Activated T-cell treated with anti-CD3 and anti-CD28 coated beads, Interleukin-2, amount 50 U/mL, for 72 hours (primary cell): ENCODE data around the gene KLHL5. TPM values are rescaled to one million over a fixed set of nuclear protein-coding genes. Genes with fewer than 3 reads are reported as not detected.

Experiments used
- total RNA-seq, 2 donors: library from RNA; stranded (reverse); gene quantifications; one replicate each; pipeline ENCODE4 v1.2.3, GENCODE V29; 2022

Gene KLHL5
- total RNA-seq, 2 donors from 2014 or later = 31.7 to 42.5 TPM

Other genes starting within 250 kb of the KLHL5 start
- gene TLR6, start 205.4 kb upstream of the KLHL5 start, total RNA-seq = 1 to 10 TPM; 3.6 to 3.8 TPM
- gene FAM114A1, start 194.4 kb upstream of the KLHL5 start, total RNA-seq = under 1 TPM; 0.48 to 0.83 TPM
- 10 to 100 TPM; 37.2 to 56.8 TPM for gene TMEM156, start 29.8 kb upstream of the KLHL5 start, total RNA-seq
- 10 to 100 TPM; 13.1 to 14.2 TPM for gene WDR19, start 120.3 kb downstream of the KLHL5 start, total RNA-seq